Sigmoid colon (tissue), 7 donors: ENCODE measurements around the gene FAN1. TPM values are rescaled to one million over a fixed set of nuclear protein-coding genes. Genes with fewer than 3 reads are reported as not detected.

ENCODE experiments used
- DNase-seq: peaks from one replicate; pipeline ENCODE4 v3.0.0-alpha.2; 2019
- H3K27ac ChIP-seq, 4 donors: fragments of 200-600 bp; sonication (generic); one replicate each; pipeline ENCODE4 v1.5.1; 2016 to 2019; ENCODE audit warnings: mild to moderate bottlenecking in 1 of 4
- H3K27me3 ChIP-seq, 3 donors: fragments of 200-600 bp; sonication (generic); one replicate each; pipeline ENCODE4 v1.5.1; 2019; ENCODE audit warnings: mild to moderate bottlenecking in 1 of 3
- H3K36me3 ChIP-seq, 4 donors: fragments of 200-600 bp; sonication (generic); one replicate each; pipeline ENCODE4 v1.5.1; 2016 to 2019
- H3K4me1 ChIP-seq, 4 donors: fragments of 200-600 bp; sonication (generic); one replicate each; pipeline ENCODE4 v1.5.1; 2017 to 2019
- H3K4me3 ChIP-seq, 4 donors: fragments of 200-600 bp; sonication (generic); one replicate each; pipeline ENCODE4 v1.5.1; 2017 to 2019; ENCODE audit warnings: mild to moderate bottlenecking in 2 of 4, moderate library complexity in 1 of 4
- H3K9me3 ChIP-seq, 4 donors: fragments of 200-600 bp in 3 of 4; sonication (generic) in 3 of 4; one replicate each; pipeline versions ENCODE4 v1.5.1 to v1.6.1; 2013 to 2019
- EP300 ChIP-seq, 4 donors: sonication (generic); formaldehyde crosslinking; IDR thresholded peaks; one replicate each; pipeline ENCODE4 v1.6.1; 2017; ENCODE audit warnings: antibody characterized with exemption in 4 of 4
- POLR2A ChIP-seq, 2 donors: fragments of 450-650 bp; IDR thresholded peaks; one replicate each; pipeline ENCODE4 v1.6.1; 2016; ENCODE audit warnings: antibody characterized with exemption in 2 of 2, mild to moderate bottlenecking in 2 of 2, moderate library complexity in 2 of 2
- POLR2AphosphoS5 ChIP-seq, 4 donors: sonication (generic); formaldehyde crosslinking; IDR thresholded peaks; one replicate each; pipeline ENCODE4 v1.6.1; 2017; ENCODE audit warnings: antibody characterized with exemption in 4 of 4
- WGBS, 2 donors: extraction: QIAGEN DNeasy Blood & Tissue Kit; methylation state at CpG; one replicate each; pipeline ENCODE4 v1.1.7; 2013; 5-methylcytosine and 5-hydroxymethylcytosine counted together
- intact Hi-C: fragments of 100-400 bp; cut with DNase I; formaldehyde crosslinking; loops from one replicate; pipeline ENCODE4 v1.15.1; 2023
- polyA plus RNA-seq, 3 donors: library from polyadenylated mRNA; stranded (reverse); fragments of 200-250 nt; gene quantifications; one replicate each; pipeline ENCODE4 v1.2.3, GENCODE V29; 2013
- total RNA-seq, 4 donors: library from RNA; depleted of rRNA; stranded (reverse); fragments of >200 nt; gene quantifications; one replicate each; pipeline ENCODE4 v1.1.0, GENCODE V29; 2016
- TF ChIP-seq, protein P1 (sequence below), 4 experiments: fragments of 450-650 bp in 3 of 4; fragments of 200-600 bp in 1 of 4; IDR thresholded peaks; one replicate each; pipeline ENCODE4 v1.5.1; 2016 to 2019; ENCODE audit warnings: antibody characterized with exemption in 4 of 4, mild to moderate bottlenecking in 3 of 4, moderate library complexity in 2 of 4
- donor health status: healthy with polysubstance abuse.
- donor health status: Bipolar disorder and iron deficiency.
- donor health status: healthy.

FAN1 gene
- total and polyA plus RNA-seq, 7 donors = 3.6 to 20.8 (median 17.8) TPM

DNA sequence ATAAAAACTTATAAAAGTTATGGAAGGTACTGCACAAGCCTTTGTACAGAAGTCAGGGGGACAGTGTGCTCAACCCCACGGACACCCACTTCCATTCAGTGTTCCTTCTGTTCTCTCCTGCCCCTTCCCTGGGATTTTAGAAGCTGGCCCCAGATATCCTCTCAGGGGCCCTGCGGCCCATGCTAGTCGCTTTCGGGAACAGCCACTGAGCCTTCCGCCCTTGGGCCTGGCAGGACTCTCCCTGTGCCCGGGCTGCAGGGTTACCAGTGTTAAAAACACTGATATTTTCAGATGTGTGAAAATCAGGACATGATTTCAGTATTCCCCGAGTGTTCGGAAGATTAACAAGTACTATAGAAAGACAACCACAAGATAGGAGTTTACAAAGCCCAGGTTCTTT is 22.4 kb downstream of the FAN1 start:
- TF ChIP-seq, protein P1, sequence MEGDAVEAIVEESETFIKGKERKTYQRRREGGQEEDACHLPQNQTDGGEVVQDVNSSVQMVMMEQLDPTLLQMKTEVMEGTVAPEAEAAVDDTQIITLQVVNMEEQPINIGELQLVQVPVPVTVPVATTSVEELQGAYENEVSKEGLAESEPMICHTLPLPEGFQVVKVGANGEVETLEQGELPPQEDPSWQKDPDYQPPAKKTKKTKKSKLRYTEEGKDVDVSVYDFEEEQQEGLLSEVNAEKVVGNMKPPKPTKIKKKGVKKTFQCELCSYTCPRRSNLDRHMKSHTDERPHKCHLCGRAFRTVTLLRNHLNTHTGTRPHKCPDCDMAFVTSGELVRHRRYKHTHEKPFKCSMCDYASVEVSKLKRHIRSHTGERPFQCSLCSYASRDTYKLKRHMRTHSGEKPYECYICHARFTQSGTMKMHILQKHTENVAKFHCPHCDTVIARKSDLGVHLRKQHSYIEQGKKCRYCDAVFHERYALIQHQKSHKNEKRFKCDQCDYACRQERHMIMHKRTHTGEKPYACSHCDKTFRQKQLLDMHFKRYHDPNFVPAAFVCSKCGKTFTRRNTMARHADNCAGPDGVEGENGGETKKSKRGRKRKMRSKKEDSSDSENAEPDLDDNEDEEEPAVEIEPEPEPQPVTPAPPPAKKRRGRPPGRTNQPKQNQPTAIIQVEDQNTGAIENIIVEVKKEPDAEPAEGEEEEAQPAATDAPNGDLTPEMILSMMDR (IDR thresholded peaks at IDR 0.05) = no peak
- TF ChIP-seq POLR2AphosphoS5 (IDR thresholded peaks at IDR 0.05) (no peak), POLR2A (IDR thresholded peaks at IDR 0.05) (no peak), EP300 (IDR thresholded peaks at IDR 0.05) (no peak)
- peaks cover 21 to 94% (median 41%) of the 10 kb centered on the region in 4 donors for H3K36me3 ChIP-seq
- DNase-seq = no peak
- H3K9me3 ChIP-seq = no peaks in the 10 kb centered on the region
- H3K27ac ChIP-seq = no peak overlapping the region
- no peaks in the 10 kb centered on the region for H3K4me1 ChIP-seq
- no peak overlapping the region for H3K4me3 ChIP-seq
- no peaks in the 10 kb centered on the region for H3K27me3 ChIP-seq
- intact Hi-C loops = no loop called here
- WGBS, 2 donors = 97% methylated on average over 8 of the region's 8 CpGs

DNA sequence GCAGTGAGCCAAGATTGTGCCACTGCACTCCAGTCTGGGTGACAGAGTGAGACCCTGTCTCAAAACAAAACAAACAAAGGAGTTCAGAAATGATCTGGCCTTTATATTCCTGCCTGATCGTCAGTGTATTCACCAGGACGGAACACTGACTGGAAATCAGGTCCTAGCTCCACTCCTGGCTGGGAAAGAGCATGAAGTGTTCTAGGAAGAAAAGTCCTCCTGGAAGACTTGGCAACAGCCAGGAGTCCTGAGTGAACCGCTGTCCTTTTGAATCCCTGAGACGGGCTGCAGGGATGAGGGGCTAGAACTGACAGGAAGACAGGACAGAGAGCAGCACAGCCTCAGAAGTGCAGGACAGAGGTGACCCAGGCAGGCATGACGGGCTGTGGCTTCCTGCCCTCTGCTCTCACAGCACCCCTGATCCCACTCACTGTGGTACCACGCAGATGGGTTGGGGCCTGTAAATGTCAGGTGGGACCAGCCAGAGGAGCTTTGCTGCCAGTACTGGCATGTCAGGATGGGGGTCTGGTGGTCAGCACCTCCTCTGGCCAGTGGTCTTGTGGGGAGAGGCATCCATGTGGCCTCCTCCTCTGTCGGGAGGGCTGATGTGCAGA is 23.5 kb downstream of the FAN1 start:
- no peak overlapping the region for H3K27ac ChIP-seq
- no peak for TF ChIP-seq EP300 (IDR thresholded peaks at IDR 0.05)
- no peak for TF ChIP-seq POLR2AphosphoS5 (IDR thresholded peaks at IDR 0.05)
- TF ChIP-seq, protein P1 (IDR thresholded peaks at IDR 0.05) = no peak
- no peak for TF ChIP-seq POLR2A (IDR thresholded peaks at IDR 0.05)
- intact Hi-C loops = no loop called here
- H3K27me3 ChIP-seq = no peaks in the 10 kb centered on the region
- no peaks in the 10 kb centered on the region for H3K4me1 ChIP-seq
- DNase-seq = no peak
- H3K36me3 ChIP-seq = peaks cover 21 to 89% (median 41%) of the 10 kb centered on the region in 4 donors
- 92% methylated on average over 7 of the region's 7 CpGs for WGBS, 2 donors
- H3K9me3 ChIP-seq = no peaks in the 10 kb centered on the region
- no peak overlapping the region for H3K4me3 ChIP-seq

DNA sequence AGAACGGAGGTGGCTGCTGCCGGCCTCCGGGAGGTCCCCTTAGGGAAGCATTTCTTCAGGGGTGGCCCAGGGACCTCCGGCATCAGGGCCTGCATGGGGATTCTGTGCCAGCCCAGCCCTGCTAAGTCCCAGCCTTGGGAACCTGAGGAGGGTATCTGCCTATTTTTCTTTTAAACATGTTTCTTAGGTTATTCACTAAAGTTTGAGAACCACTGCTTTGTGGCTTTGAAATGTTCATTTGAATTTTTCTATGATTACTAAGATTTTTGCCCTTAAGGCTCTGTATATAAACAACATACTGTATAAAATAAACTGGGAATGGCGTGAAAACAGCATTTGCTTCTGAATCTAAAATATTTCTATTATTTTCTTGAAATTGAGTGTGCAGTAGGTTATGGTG is 24.4 kb downstream of the FAN1 start:
- H3K27me3 ChIP-seq = no peaks in the 10 kb centered on the region
- 92 to 93% methylated on average over 5 of the region's 5 CpGs for WGBS, 2 donors
- no peak for TF ChIP-seq EP300 (IDR thresholded peaks at IDR 0.05)
- no peak for TF ChIP-seq POLR2A (IDR thresholded peaks at IDR 0.05)
- no peak for TF ChIP-seq POLR2AphosphoS5 (IDR thresholded peaks at IDR 0.05)
- TF ChIP-seq, protein P1 (IDR thresholded peaks at IDR 0.05) = no peak
- H3K4me1 ChIP-seq = no peaks in the 10 kb centered on the region
- H3K36me3 ChIP-seq = peaks cover 21 to 81% (median 39%) of the 10 kb centered on the region in 4 donors
- H3K9me3 ChIP-seq = no peaks in the 10 kb centered on the region
- intact Hi-C loops = no loop called here
- DNase-seq = no peak
- no peak overlapping the region for H3K27ac ChIP-seq
- H3K4me3 ChIP-seq = no peak overlapping the region

DNA sequence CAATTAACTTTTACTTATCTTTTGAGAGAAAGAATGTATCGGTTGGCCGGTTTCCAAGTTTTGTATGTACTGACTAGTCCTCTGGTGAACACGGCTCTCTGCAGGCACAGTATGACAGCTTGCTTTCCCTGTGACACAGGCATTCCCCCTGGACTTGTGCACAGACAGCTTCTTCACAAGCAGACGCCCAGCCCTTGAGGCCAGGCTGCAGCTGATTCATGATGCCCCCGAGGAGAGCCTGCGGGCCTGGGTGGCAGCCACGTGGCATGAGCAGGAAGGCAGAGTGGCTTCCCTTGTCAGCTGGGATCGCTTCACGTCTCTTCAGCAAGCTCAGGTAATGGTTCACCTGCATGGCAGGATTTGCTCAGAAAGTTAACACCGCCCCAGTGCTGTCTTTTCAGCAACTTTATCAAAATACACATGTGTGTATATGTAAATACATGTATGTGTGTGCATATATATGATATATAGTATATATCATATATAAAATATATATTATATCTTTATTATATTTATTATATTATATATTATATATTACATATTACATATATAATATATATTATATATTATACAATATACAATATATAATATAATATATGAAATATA is 25.5 kb downstream of the FAN1 start:
- Histone ChIP-seq H3K9me3 (no peaks in the 10 kb centered on the region), H3K36me3 (peaks cover 21 to 76% (median 34%) of the 10 kb centered on the region in 4 donors), H3K27ac (no peak overlapping the region), H3K4me1 (no peaks in the 10 kb centered on the region), H3K4me3 (no peak overlapping the region), H3K27me3 (no peaks in the 10 kb centered on the region)
- intact Hi-C loops = no loop called here
- 93% methylated on average over 10 of the region's 10 CpGs for WGBS, 2 donors
- no peak for DNase-seq
- no peak for TF ChIP-seq POLR2AphosphoS5 (IDR thresholded peaks at IDR 0.05)
- no peak for TF ChIP-seq EP300 (IDR thresholded peaks at IDR 0.05)
- no peak for TF ChIP-seq POLR2A (IDR thresholded peaks at IDR 0.05)

DNA sequence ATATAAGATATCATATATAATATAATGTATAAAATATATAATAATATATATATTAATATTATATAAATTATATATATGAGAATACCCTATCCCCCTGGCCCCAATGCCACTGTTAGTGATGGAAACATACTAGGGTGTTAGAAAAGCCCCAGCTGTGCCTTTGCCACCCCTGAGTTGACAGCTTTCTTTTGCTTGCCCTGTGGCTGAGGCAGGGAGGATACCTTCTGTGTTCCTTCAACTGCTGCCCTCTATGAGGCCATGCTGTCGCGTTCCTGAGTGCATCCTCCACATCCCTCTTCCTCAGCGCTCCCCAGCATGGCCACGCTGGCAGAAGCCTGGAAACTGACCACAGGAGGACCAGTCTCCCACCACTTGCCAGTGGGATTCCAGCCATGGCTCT is 26.3 kb downstream of the FAN1 start:
- intact Hi-C loops = no loop called here
- H3K9me3 ChIP-seq = no peaks in the 10 kb centered on the region
- DNase-seq = no peak
- TF ChIP-seq EP300 (IDR thresholded peaks at IDR 0.05) = no peak
- no peak for TF ChIP-seq POLR2A (IDR thresholded peaks at IDR 0.05)
- no peak for TF ChIP-seq POLR2AphosphoS5 (IDR thresholded peaks at IDR 0.05)
- TF ChIP-seq, protein P1 (IDR thresholded peaks at IDR 0.05) = no peak
- no peak overlapping the region for H3K4me3 ChIP-seq
- no peaks in the 10 kb centered on the region for H3K27me3 ChIP-seq
- H3K36me3 ChIP-seq = peaks cover 21 to 76% (median 28%) of the 10 kb centered on the region in 4 donors
- no peak overlapping the region for H3K27ac ChIP-seq
- WGBS, 2 donors = 97% methylated on average over 4 of the region's 4 CpGs
- H3K4me1 ChIP-seq = no peaks in the 10 kb centered on the region
